HL-60 (cell line): Measurements from ENCODE around the gene FCRL6.

Experiments
- DNase-seq, 2 experiments: peaks; one replicate each; pipeline ENCODE4 v3.0.0-alpha.2; 2010 to 2020; ENCODE audit warnings: low read depth in 1 of 2, low spot score in 1 of 2
- H3K27ac ChIP-seq: fragments of 250-450 bp; sonication (Bioruptor Pico); replicated peaks from 2 replicates; pipeline ENCODE4 v1.5.1; 2020; ENCODE audit warnings: mild to moderate bottlenecking, moderate library complexity
- H3K27me3 ChIP-seq: fragments of 250-450 bp; sonication (Bioruptor Pico); 2 replicates; pipeline ENCODE4 v1.5.1; 2021; ENCODE audit warnings: mild to moderate bottlenecking, moderate library complexity; ENCODE audit not compliant: insufficient read depth, poor library complexity, severe bottlenecking
- H3K4me3 ChIP-seq: replicated peaks from 2 replicates; pipeline ENCODE4 v1.5.1; 2011; ENCODE audit warnings: mild to moderate bottlenecking, control low read depth, low read length; ENCODE audit not compliant: insufficient read depth
- GABPA ChIP-seq: IDR thresholded peaks from 2 replicates; pipeline ENCODE4 v1.6.1; 2012; ENCODE audit warnings: low read depth
- POLR2AphosphoS5 ChIP-seq: IDR thresholded peaks from 2 replicates; pipeline ENCODE4 v1.6.1; 2012; ENCODE audit warnings: low read depth
- SPI1 ChIP-seq: IDR thresholded peaks from 2 replicates; pipeline ENCODE4 v1.6.1; 2012; ENCODE audit warnings: low read depth, mild to moderate bottlenecking, borderline replicate concordance
- TF ChIP-seq, protein P1 (sequence below): IDR thresholded peaks from 2 replicates; pipeline ENCODE4 v1.6.1; 2012; ENCODE audit warnings: low read depth; ENCODE audit not compliant: insufficient replicate concordance
- TF ChIP-seq, protein P2 (sequence below): IDR thresholded peaks from one replicate; pipeline ENCODE4 v1.5.1; 2011; ENCODE audit warnings: low read length, control low read depth, inconsistent platforms; ENCODE audit not compliant: insufficient read depth

FCRL6 gene

DNA sequence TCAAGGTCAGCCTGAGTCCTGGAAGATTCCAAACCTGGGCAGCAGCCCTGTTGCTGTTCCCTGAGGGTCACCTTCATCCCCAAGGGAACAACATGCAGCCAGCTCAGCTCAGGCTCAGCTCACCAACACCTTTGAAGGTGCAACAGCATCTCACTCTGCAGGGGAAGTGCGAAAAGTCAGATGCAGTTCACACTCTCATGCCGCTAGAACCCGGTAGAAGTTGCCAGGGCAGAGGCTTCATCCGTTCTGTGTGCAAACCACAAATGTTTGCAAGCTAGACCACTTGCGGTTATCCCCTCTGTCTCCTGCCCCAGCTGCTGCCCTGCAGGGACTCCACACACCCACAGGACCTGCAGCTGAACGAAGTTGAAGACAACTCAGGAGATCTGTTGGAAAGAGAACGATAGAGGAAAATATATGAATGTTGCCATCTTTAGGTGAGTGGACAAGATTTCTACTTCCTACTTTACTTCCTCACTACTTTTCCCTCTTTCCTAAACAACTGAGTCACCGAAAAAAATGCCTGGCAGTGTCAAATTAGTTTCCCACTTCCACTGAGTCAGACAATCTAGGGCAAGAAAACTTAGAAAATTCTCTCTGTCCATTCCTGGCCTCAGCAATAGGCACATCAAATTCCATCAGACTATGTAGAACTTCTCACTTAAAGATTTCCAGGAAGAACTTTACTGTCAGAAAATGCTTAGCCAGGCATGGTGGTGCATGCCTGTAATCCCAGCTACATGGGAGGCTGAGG, 1.8 kb upstream of the FCRL6 start:
- H3K27me3 ChIP-seq: peaks cover 12% of the 10 kb centered on the region
- DNase-seq: peak in 1 of 2 experiments; percentile 42

DNA sequence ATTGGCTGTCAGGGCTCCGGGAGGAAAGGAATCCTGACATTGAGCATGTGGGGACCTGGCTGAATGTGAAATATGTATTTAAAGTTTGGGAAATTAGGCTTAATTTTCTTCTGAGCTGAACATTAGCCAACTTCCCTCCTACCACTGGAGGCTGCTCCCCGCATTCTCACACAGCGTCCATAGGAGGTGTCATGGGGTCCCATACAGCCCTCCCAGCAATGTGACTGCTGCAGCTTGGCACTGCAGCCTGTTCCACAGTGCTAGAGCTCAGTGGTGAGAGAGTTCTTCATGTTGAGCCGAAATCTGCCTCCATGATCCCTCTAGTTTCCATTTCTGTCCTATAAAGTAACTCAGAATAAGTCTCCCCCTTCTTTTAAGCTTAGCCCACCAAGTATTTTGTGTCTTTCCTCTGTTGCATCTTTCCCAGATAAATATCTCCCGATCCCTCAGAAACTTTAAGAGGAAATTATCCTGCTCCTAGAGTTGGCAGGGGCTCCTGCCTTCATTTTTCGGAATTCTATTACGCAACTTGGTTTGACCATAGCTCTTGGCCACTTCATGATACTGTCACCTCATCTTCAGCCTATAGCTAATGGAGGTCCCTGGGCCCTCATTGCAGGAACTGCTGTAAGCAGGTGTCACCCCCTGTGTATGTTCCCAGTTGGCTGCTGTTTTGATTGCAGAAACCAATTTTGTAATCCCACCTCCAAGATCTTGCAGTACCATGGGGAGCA, 2.0 kb downstream of the FCRL6 start:
- no peak for DNase-seq
- TF ChIP-seq, protein P1, sequence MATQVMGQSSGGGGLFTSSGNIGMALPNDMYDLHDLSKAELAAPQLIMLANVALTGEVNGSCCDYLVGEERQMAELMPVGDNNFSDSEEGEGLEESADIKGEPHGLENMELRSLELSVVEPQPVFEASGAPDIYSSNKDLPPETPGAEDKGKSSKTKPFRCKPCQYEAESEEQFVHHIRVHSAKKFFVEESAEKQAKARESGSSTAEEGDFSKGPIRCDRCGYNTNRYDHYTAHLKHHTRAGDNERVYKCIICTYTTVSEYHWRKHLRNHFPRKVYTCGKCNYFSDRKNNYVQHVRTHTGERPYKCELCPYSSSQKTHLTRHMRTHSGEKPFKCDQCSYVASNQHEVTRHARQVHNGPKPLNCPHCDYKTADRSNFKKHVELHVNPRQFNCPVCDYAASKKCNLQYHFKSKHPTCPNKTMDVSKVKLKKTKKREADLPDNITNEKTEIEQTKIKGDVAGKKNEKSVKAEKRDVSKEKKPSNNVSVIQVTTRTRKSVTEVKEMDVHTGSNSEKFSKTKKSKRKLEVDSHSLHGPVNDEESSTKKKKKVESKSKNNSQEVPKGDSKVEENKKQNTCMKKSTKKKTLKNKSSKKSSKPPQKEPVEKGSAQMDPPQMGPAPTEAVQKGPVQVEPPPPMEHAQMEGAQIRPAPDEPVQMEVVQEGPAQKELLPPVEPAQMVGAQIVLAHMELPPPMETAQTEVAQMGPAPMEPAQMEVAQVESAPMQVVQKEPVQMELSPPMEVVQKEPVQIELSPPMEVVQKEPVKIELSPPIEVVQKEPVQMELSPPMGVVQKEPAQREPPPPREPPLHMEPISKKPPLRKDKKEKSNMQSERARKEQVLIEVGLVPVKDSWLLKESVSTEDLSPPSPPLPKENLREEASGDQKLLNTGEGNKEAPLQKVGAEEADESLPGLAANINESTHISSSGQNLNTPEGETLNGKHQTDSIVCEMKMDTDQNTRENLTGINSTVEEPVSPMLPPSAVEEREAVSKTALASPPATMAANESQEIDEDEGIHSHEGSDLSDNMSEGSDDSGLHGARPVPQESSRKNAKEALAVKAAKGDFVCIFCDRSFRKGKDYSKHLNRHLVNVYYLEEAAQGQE: no peak
- TF ChIP-seq, protein P2, sequence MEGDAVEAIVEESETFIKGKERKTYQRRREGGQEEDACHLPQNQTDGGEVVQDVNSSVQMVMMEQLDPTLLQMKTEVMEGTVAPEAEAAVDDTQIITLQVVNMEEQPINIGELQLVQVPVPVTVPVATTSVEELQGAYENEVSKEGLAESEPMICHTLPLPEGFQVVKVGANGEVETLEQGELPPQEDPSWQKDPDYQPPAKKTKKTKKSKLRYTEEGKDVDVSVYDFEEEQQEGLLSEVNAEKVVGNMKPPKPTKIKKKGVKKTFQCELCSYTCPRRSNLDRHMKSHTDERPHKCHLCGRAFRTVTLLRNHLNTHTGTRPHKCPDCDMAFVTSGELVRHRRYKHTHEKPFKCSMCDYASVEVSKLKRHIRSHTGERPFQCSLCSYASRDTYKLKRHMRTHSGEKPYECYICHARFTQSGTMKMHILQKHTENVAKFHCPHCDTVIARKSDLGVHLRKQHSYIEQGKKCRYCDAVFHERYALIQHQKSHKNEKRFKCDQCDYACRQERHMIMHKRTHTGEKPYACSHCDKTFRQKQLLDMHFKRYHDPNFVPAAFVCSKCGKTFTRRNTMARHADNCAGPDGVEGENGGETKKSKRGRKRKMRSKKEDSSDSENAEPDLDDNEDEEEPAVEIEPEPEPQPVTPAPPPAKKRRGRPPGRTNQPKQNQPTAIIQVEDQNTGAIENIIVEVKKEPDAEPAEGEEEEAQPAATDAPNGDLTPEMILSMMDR: no peak
- TF ChIP-seq GABPA: no peak
- Histone ChIP-seq H3K27me3 (peaks cover 6% of the 10 kb centered on the region), H3K27ac (no peak overlapping the region), H3K4me3 (no peak overlapping the region)

More for the DNA sequence above, 1.8 kb upstream of the FCRL6 start:
- Histone ChIP-seq H3K4me3 (no peak overlapping the region), H3K27ac (no peak overlapping the region)
- TF ChIP-seq, protein P2: no peak
- TF ChIP-seq SPI1: peak; percentile 42; the same call in 1 of the 2 replicates
- TF ChIP-seq POLR2AphosphoS5: no peak
- TF ChIP-seq GABPA: no peak
- TF ChIP-seq, protein P1: no peak

DNA sequence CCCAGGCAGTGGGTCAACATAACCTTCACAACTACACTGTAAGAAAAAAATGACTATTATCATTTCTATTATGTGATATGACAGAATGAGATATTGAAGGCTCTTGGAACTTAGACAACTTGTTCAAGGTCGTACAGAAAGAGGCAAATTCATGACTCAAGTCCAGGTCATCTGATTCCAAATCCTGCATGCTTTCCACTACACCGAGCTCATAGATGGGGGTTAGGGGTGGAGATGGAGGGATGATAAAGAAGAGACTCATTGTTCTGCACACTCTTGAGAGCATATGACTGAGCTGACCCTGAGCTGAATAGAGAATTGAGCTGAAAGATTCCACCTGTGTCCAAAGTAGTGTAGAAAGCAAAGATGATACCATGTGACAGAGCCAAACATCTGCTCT, 2.8 kb downstream of the FCRL6 start:
- TF ChIP-seq, protein P2: no peak
- DNase-seq: no peak
- Histone ChIP-seq H3K27me3 (peaks cover 6% of the 10 kb centered on the region), H3K4me3 (no peak overlapping the region), H3K27ac (no peak overlapping the region)

DNA sequence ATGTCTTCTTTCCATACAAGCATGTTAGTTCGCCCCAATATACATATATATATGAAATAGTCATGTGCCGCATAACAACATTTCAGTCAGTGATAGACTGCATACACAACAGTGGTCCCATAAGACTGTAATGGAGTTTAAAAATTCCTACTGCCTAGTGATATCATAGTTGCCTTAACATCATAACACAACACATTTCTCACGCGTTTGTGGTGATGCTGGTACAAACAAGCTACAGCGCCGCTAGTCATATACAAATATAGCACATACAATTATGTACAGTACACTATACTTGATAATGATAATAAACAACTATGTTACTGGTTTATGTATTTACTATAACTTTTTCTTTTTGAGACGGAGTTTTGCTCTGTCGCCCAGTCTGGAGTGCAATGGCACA, 13.8 kb downstream of the FCRL6 start:
- TF ChIP-seq, protein P2: no peak
- TF ChIP-seq POLR2AphosphoS5: no peak
- TF ChIP-seq SPI1: no peak
- no peak for TF ChIP-seq GABPA
- TF ChIP-seq, protein P1: no peak
- Histone ChIP-seq H3K27ac (no peak overlapping the region), H3K4me3 (no peak overlapping the region), H3K27me3 (peaks cover 4% of the 10 kb centered on the region)
- no peak for DNase-seq
